ENCODE measurements around the gene TEX2.
"Not testable (repeated sequence)": the region's sequence is repeated elsewhere in the genome, so short reads cannot be mapped to it uniquely, and the experiment has no call there.

TEX2 gene

DNA sequence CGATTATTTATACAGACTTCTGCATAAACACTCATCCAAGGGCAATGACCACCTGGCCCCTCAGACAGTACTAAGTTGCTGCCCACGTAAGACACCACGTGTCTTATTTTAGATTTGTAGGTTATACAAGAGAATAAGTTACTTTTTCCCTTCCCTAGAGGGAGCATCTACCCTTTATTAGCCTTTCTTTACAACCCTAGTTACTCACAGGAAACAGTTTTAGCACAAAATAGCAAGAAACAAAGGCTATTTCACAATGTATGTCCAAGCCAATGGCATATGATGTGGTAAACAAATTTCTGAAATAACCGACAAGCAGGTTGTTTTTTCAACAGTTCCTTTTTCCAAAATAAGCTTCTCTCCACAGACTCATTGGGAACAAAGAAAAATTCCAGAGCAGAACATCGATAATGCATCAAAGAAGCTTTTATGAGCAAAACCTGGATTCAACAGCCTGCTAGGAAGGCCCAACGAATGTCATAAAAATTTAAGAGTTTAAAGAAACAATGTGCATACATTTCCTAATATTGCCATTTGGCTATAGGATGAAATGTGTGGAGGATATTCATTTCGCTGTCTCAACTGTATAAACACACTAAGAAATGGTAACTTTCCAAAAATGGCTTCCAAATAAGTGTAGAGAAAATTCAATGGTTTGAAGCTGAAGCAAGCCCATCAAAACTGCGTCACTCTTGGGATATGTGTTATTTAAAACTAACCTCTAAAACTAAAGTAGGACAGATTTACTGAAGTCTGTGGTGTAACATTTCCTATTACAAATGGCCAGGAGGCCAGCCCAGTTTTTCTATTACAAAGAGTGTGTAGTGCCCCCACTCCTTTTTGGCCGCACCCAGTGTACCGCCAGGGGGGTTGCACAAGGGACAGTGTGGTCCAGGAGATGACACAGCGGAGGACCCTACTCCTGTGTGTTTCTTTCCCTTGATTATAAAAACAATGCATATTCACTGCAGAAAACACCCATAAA, 82.7 kb downstream of the TEX2 start:
- no peak for DNase-seq

DNA sequence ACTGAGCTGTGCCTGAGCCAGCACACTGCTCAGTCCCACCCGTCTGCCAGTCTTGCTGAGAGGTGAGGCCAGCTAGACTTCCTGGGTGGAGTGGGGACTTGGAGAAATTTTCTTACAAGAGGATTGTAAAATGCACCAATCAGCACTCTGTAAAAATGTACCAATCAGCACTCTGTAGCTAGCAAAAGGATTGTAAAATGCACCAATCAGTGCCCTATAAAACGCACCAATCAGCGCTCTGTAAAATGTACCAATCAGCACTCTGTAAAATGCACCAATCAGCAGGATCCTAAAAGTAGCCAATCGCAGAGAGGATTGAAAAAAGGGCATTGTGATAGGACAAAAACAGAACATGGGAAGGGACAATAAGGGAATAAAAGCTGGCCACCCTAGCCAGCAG, 84.0 kb downstream of the TEX2 start:
- DNase-seq: not testable (repeated sequence)

GRCh38 chr17:64178011-64178825, 84.8 kb downstream of the TEX2 start:
- DNase-seq: no peak

GRCh38 chr17:64177311-64178010, 85.6 kb downstream of the TEX2 start:
- DNase-seq: no peak

DNA sequence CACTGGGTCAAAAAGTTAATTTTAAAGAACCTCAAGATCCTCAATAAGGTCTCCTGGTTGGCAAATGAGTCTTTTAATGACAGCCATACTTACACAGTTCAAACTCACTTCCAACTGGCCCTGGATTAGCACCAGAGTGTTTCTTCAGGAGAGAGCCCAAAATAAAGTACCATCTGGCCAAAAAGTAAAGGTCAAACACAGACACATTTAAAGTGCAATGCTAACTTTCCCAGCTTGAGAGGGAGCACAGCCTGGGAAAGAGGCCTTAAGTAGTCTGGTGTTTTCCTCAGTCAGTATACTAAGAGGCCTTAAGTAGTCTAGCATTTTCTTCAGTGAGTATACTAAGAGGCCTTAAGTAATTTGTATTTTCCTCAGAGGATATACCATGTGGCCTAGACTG, 86.5 kb downstream of the TEX2 start:
- DNase-seq: no peak

DNA sequence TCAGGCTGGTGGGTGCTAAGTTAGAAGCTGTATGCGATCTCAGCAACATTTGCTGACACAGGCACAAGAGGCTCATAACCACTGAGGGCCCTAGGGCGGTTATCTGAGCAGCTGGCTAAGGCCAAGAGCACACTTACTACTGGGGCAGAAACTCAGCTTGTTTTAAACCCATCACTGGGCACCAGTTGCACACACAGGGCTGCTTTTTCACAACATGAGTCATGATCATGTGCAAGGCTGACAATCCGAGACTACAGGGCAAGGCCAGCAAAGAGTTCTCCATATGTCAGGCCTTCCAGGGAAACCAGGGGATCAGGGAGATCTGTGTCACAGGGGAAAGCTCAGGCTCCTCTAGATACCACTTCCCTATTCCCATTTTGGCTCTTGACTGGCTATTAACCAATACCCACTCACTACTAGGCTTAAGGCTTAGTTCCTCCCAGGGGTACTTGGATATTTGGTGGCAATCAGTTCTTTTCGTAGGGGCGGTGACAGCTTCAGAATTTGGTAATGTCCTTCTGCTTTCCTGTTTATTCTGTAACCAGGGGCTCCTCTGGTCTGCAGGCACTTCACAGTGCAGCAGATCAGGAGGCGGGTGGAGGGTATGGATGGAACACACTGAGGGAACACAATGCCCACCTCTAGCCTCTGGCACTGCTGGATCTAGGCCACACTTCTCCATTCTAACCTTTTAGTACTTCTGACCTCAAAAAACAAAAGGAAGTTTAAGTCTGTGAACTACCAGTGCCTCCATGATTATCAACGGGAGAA, 88.2 kb downstream of the TEX2 start:
- DNase-seq: no peak

DNA sequence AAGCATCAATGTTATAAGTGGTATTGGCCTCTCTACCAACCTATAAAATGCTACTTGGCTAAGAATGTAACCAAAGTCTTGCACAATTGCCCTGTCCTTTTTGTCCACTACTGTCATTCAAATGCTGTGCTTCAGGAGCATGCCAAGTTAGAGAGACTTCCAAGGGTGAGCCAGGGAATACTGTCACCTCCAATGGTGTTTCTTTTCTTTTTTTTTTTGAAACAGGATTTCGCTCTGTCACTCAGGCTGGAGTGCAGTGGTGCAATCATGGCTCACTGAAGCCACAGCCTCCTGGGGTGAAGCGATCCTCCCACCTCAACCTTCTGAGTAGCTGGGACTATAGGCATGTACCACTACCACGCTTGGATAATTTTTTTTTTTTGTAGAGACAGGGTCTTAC, 89.4 kb downstream of the TEX2 start:
- DNase-seq: no peak

GRCh38 chr17:64172510-64172909, 90.5 kb downstream of the TEX2 start:
- DNase-seq: no peak

- no peak for DNase-seq
These were observed 92.0 kb downstream of the TEX2 start for GRCh38 chr17:64171041-64171440.

DNA sequence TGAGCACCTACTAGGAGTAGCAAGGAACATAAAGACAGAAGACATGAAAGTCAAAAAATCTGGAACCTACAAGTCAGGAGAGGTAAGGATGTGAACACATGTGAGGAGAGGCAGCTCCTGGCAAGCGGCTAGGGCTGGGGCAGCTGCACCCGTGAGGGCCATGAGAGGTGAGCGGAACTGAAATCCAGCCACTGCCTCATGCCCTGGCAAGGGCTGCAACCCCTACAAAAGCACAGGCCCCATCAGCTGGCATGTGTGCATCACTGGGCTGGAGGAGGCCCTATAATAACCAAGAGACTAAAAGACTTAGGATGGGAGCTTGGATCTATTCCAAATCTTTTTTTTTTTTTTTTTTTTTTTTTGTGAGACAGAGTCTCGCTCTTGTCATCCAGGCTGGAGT, 92.8 kb downstream of the TEX2 start:
- DNase-seq: no peak

DNA sequence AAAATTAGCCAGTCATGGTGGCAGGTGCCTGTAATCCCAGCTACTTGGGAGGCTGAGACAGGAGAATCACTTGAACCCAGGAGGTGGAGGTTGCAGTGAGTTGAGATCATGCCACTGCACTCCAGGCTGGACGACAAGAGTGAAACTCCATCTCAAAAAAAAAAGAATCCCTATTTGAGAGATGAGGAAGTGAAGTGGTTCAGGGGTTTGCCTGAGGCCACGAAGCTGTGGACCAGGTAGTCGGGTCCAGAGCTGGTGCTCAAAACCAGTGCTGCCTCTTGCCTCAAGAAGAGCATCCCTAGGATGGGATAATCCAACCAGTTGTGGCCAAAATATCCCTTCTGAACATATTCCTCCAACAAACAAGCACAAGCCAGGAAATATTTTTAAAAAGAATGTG, 95.4 kb downstream of the TEX2 start:
- not testable (repeated sequence) for DNase-seq

- DNase-seq: no peak
These were observed 96.2 kb downstream of the TEX2 start for GRCh38 chr17:64166876-64167275.

GRCh38 chr17:64165347-64165746, 97.7 kb downstream of the TEX2 start:
- DNase-seq: no peak

GRCh38 chr17:64164596-64165285, 98.3 kb downstream of the TEX2 start:
- no peak for DNase-seq

DNA sequence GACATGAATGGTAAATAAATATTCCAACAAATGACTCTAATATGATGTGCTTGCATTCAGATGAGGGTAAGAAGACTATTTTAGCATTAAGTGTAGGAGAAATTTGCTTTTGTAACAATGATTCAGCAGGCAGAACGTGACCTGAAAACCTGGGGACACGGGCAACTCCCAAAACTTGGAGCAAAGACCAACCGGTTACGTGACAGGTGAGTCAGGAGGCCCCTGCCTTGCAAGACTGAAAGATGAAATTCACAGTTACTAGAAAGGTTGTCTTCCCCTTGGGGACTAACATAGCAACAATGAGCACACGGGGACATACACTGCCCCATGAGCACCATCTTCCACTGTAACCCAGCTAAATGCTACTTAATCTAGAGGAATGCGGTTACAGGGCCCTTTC, 99.6 kb downstream of the TEX2 start:
- no peak for DNase-seq

- DNase-seq: no peak
These were observed 100.5 kb downstream of the TEX2 start for GRCh38 chr17:64162554-64162953.

GRCh38 chr17:64161380-64162176, 101.5 kb downstream of the TEX2 start:
- no peak for DNase-seq

GRCh38 chr17:64160378-64160777, 102.7 kb downstream of the TEX2 start:
- DNase-seq: no peak

- DNase-seq: no peak
These were observed 104.0 kb downstream of the TEX2 start for GRCh38 chr17:64158831-64159590.

- DNase-seq: no peak
These were observed 104.7 kb downstream of the TEX2 start for GRCh38 chr17:64158406-64158805.

Data from activated CD4-positive, alpha-beta T cell treated with anti-CD3 and anti-CD28 coated beads, Interleukin-2, Interleukin-6, amounts not matched to agents 100 ng/mL and 50 ng/mL, durations not matched to agents 16 hours and 8 hours (primary cell).